CD14-positive monocyte (primary cell): ENCODE results near the gene SRRM3. TPM values are rescaled to one million over a fixed set of nuclear protein-coding genes. Genes with fewer than 3 reads are reported as not detected.

ENCODE experiments used
- DNase-seq, 3 donors: peaks; one replicate each; pipeline ENCODE4 v3.0.0-alpha.2; 2011 to 2022
- H2AFZ ChIP-seq: 2 replicates; pipeline ENCODE4 v1.6.0; 2012; ENCODE audit warnings: mild to moderate bottlenecking, low read depth, low read length, inconsistent platforms; ENCODE audit not compliant: insufficient read depth, poor library complexity, severe bottlenecking
- H3K27ac ChIP-seq, 2 donors: 1 replicate in 1 of 2; 2 replicates in 1 of 2; pipeline ENCODE4 v1.5.1; 2012 to 2013; ENCODE audit warnings: low read length in 2 of 2, control low read depth in 1 of 2, inconsistent platforms in 1 of 2, low read depth in 1 of 2, mild to moderate bottlenecking in 1 of 2
- H3K27me3 ChIP-seq, 2 donors: one replicate each; pipeline versions ENCODE4 v1.6.0 to v1.6.1; 2011 to 2013; ENCODE audit warnings: low read length in 2 of 2; ENCODE audit not compliant: control insufficient read depth in 2 of 2, insufficient read depth in 2 of 2
- H3K36me3 ChIP-seq, 2 donors: replicated peaks in 1 of 2; 1 replicate in 1 of 2; 2 replicates in 1 of 2; pipeline versions ENCODE4 v1.5.1 to v1.6.1; 2012 to 2013; ENCODE audit warnings: low read length in 2 of 2, control low read depth in 1 of 2, inconsistent platforms in 1 of 2, mild to moderate bottlenecking in 1 of 2; ENCODE audit not compliant: insufficient read depth in 2 of 2, control insufficient read depth in 1 of 2
- H3K4me1 ChIP-seq, 2 donors: 1 replicate in 1 of 2; 2 replicates in 1 of 2; pipeline versions ENCODE4 v1.5.1 to v1.6.1; 2012 to 2013; ENCODE audit warnings: low read length in 2 of 2, control low read depth in 1 of 2, inconsistent platforms in 1 of 2, mild to moderate bottlenecking in 1 of 2, moderate library complexity in 1 of 2; ENCODE audit not compliant: insufficient read depth in 2 of 2, control insufficient read depth in 1 of 2
- H3K4me2 ChIP-seq: replicated peaks from 2 replicates; pipeline ENCODE3; 2012; ENCODE audit warnings: low read length, moderate library complexity, mild to moderate bottlenecking; ENCODE audit not compliant: poor library complexity, severe bottlenecking; ENCODE audit errors: extremely low read depth
- H3K4me3 ChIP-seq, 3 experiments: fragments of 200-600 bp in 1 of 3; sonication (generic) in 1 of 3; replicated peaks in 1 of 3; 1 replicate in 2 of 3; 2 replicates in 1 of 3; pipeline ENCODE4 v1.5.1; 2011 to 2013; ENCODE audit warnings: low read length in 3 of 3, mild to moderate bottlenecking in 3 of 3, control low read depth in 2 of 3, low read depth in 2 of 3, inconsistent platforms in 1 of 3, moderate library complexity in 1 of 3
- H3K79me2 ChIP-seq: 2 replicates; pipeline ENCODE4 v1.6.0; 2012; ENCODE audit warnings: mild to moderate bottlenecking, control low read depth, inconsistent platforms, low read length, moderate library complexity; ENCODE audit not compliant: insufficient read depth
- H3K9ac ChIP-seq: 2 replicates; pipeline ENCODE4 v1.6.0; 2017; ENCODE audit warnings: low read length, mild to moderate bottlenecking; ENCODE audit not compliant: insufficient read depth, poor library complexity, severe bottlenecking
- H3K9me3 ChIP-seq, 2 donors: replicated peaks in 1 of 2; 1 replicate in 1 of 2; 2 replicates in 1 of 2; pipeline versions ENCODE4 v1.5.1 to v1.6.1; 2012 to 2013; ENCODE audit warnings: low read length in 2 of 2, control low read depth in 1 of 2; ENCODE audit not compliant: control insufficient read depth in 1 of 2, insufficient read depth in 1 of 2
- H4K20me1 ChIP-seq: 2 replicates; pipeline ENCODE4 v1.6.0; 2012; ENCODE audit warnings: mild to moderate bottlenecking, low read length, control low read depth, moderate library complexity; ENCODE audit not compliant: insufficient read depth
- H3K27ac Mint-ChIP-seq, 7 donors: one replicate each; pipeline ENCODE4 v1.8.0; 2020; ENCODE audit warnings: mild to moderate bottlenecking in 7 of 7, mixed read lengths in 7 of 7, moderate library complexity in 6 of 7, inconsistent platforms in 2 of 7
- H3K27me3 Mint-ChIP-seq, 3 donors: one replicate each; pipeline ENCODE4 v1.8.0; 2021 to 2022; ENCODE audit warnings: low read depth in 3 of 3, mild to moderate bottlenecking in 3 of 3, mixed read lengths in 3 of 3, moderate library complexity in 3 of 3, inconsistent platforms in 1 of 3
- H3K36me3 Mint-ChIP-seq, 2 donors: one replicate each; pipeline ENCODE4 v1.8.0; 2020; ENCODE audit warnings: mixed read lengths in 2 of 2, inconsistent platforms in 1 of 2, mild to moderate bottlenecking in 1 of 2
- H3K4me1 Mint-ChIP-seq: one replicate; pipeline ENCODE4 v1.8.0; 2020; ENCODE audit warnings: mild to moderate bottlenecking, mixed read lengths
- H3K4me3 Mint-ChIP-seq, 2 donors: one replicate each; pipeline ENCODE4 v1.8.0; 2020; ENCODE audit warnings: mild to moderate bottlenecking in 2 of 2, mixed read lengths in 2 of 2, moderate library complexity in 1 of 2
- H3K9me3 Mint-ChIP-seq, 7 donors: one replicate each; pipeline ENCODE4 v1.8.0; 2020 to 2022; ENCODE audit warnings: mixed read lengths in 7 of 7, mild to moderate bottlenecking in 6 of 7, moderate library complexity in 6 of 7, inconsistent platforms in 2 of 7
- CTCF ChIP-seq: fragments of 200-600 bp; IDR thresholded peaks from one replicate; pipeline ENCODE4 v1.8.0; 2022; ENCODE audit warnings: antibody characterized with exemption, mild to moderate bottlenecking
- WGBS: methylation state at CpG from one replicate; pipeline ENCODE4 v1.1.5; 2013; ENCODE audit warnings: missing lambda C conversion rate; ENCODE audit not compliant: insufficient coverage; 5-methylcytosine and 5-hydroxymethylcytosine counted together
- intact Hi-C, 2 donors: fragments of 100-400 bp; cut with micrococcal nuclease; formaldehyde crosslinking; loops; one replicate each; pipeline versions ENCODE4 v1.15.0 to v1.15.1; 2023
- polyA plus RNA-seq, 3 donors: library from polyadenylated mRNA; depleted of rRNA in 1 of 3; unstranded in 2 of 3; stranded (reverse) in 1 of 3; fragments of 300-500 nt in 2 of 3; fragments of >200 nt in 1 of 3; fragmentation: Illumina TruSeq in 2 of 3; gene quantifications; 1 replicate in 2 of 3; 2 replicates in 1 of 3; pipeline ENCODE4 v1.2.3, GENCODE V29; 2012 to 2021

The SRRM3 gene
- polyA plus RNA-seq, 3 donors: not detected

GRCh38 chr7:76189276-76189675 lies 12.4 kb upstream of the SRRM3 start:
- Histone ChIP-seq H3K4me2 (no peak overlapping the region), H3K9me3 (peaks cover 5 to 14% of the 10 kb centered on the region in 2 donors), H3K9ac (no peak overlapping the region), H3K36me3 (no peaks in the 10 kb centered on the region), H2AFZ (no peak overlapping the region), H3K27ac (no peak overlapping the region), H3K79me2 (no peaks in the 10 kb centered on the region), H3K27me3 (no peaks in the 10 kb centered on the region), H4K20me1 (no peaks in the 10 kb centered on the region), H3K4me3 (no peak overlapping the region), H3K4me1 (no peaks in the 10 kb centered on the region)
- Mint-ChIP-seq H3K9me3 (peaks cover 6 to 11% (median 8%) of the 10 kb centered on the region in 7 donors), H3K36me3 (no peaks in the 10 kb centered on the region), H3K4me3 (no peak overlapping the region), H3K27ac (no peak overlapping the region), H3K27me3 (peaks cover 8 to 11% (median 9%) of the 10 kb centered on the region in 3 donors), H3K4me1 (no peaks in the 10 kb centered on the region)
- no peak for DNase-seq
- intact Hi-C loops: no loop called here
- no peak for TF ChIP-seq CTCF
- 93% methylated on average over 4 of the region's 6 CpGs for WGBS

- intact Hi-C loops: no loop called here
- Histone ChIP-seq H3K36me3 (no peaks in the 10 kb centered on the region), H2AFZ (no peak overlapping the region), H3K27ac (no peak overlapping the region), H3K79me2 (no peaks in the 10 kb centered on the region), H3K9ac (no peak overlapping the region), H3K4me2 (no peak overlapping the region), H3K4me3 (no peak overlapping the region), H3K27me3 (no peaks in the 10 kb centered on the region), H3K9me3 (peaks cover 5 to 14% of the 10 kb centered on the region in 2 donors), H4K20me1 (no peaks in the 10 kb centered on the region), H3K4me1 (no peaks in the 10 kb centered on the region)
- Mint-ChIP-seq H3K4me1 (no peaks in the 10 kb centered on the region), H3K9me3 (peaks cover 6 to 11% (median 9%) of the 10 kb centered on the region in 7 donors), H3K27ac (no peak overlapping the region), H3K27me3 (peaks cover 9 to 10% (median 10%) of the 10 kb centered on the region in 3 donors), H3K4me3 (no peak overlapping the region), H3K36me3 (no peaks in the 10 kb centered on the region)
- 83% methylated on average over 1 of the region's 3 CpGs for WGBS
- DNase-seq: peak in 1 of 3 donors; percentile 12
- TF ChIP-seq CTCF: no peak
These were observed 9.9 kb upstream of the SRRM3 start for GRCh38 chr7:76191783-76192240.
